ENCODE results near the gene MYO1D. TPM values are rescaled to one million over a fixed set of nuclear protein-coding genes. Genes with fewer than 3 reads are reported as not detected.

The MYO1D gene
- total and polyA plus RNA-seq, 4 donors, result 4.5 to 22.9 (median 13.3) TPM

- H3K9ac ChIP-seq (ENCODE audit: low read depth in 1 of 2, low read length in 2 of 2), result no peak overlapping the region
- H3K27ac ChIP-seq (ENCODE audit: low read depth in 1 of 2, low read length in 2 of 2), result no peak overlapping the region
- TF ChIP-seq HNF4G (IDR thresholded peaks at IDR 0.05) (no peak), NR2F2 (IDR thresholded peaks at IDR 0.05) (no peak), SP1 (IDR thresholded peaks at IDR 0.05) (no peak), EGR1 (IDR thresholded peaks at IDR 0.05; ENCODE audit: low read depth in 2 of 2) (no peak), TAF1 (conservative IDR thresholded peaks at IDR 0.05) (no peak)
- TF ChIP-seq, protein P1, sequence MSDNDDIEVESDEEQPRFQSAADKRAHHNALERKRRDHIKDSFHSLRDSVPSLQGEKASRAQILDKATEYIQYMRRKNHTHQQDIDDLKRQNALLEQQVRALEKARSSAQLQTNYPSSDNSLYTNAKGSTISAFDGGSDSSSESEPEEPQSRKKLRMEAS (IDR thresholded peaks at IDR 0.05), result no peak
- no peak overlapping the region for H3K4me3 ChIP-seq (ENCODE audit: low read depth in 1 of 3, low read length in 3 of 3)
- DNase-seq (ENCODE audit: low spot score), result no peak
- H3K36me3 ChIP-seq (ENCODE audit: control insufficient read depth in 4 of 4, insufficient read depth in 3 of 4, low read depth in 1 of 4, low read length in 3 of 4), result no peaks in the 10 kb centered on the region
- H3K4me1 ChIP-seq (ENCODE audit: control insufficient read depth in 4 of 4, insufficient read depth in 4 of 4, low read length in 3 of 4), result no peaks in the 10 kb centered on the region
- H3K9me3 ChIP-seq (ENCODE audit: control insufficient read depth in 4 of 4, low read length in 3 of 4), result no peaks in the 10 kb centered on the region
- no peaks in the 10 kb centered on the region for H3K27me3 ChIP-seq (ENCODE audit: control insufficient read depth in 4 of 4, insufficient read depth in 4 of 4, low read length in 3 of 4)
- WGBS, result 98% methylated on average over 6 of the region's 6 CpGs
Measured at GRCh38 chr17:32610943-32611342, 266.0 kb downstream of the MYO1D start.

GRCh38 chr17:32609884-32610650 is 266.9 kb downstream of the MYO1D start:
- Histone ChIP-seq H3K27ac (ENCODE audit: low read depth in 1 of 2, low read length in 2 of 2) (no peak overlapping the region), H3K4me1 (ENCODE audit: control insufficient read depth in 4 of 4, insufficient read depth in 4 of 4, low read length in 3 of 4) (no peaks in the 10 kb centered on the region), H3K36me3 (ENCODE audit: control insufficient read depth in 4 of 4, insufficient read depth in 3 of 4, low read depth in 1 of 4, low read length in 3 of 4) (no peaks in the 10 kb centered on the region), H3K9ac (ENCODE audit: low read depth in 1 of 2, low read length in 2 of 2) (no peak overlapping the region), H3K9me3 (ENCODE audit: control insufficient read depth in 4 of 4, low read length in 3 of 4) (no peaks in the 10 kb centered on the region), H3K4me3 (ENCODE audit: low read depth in 1 of 3, low read length in 3 of 3) (no peak overlapping the region), H3K27me3 (ENCODE audit: control insufficient read depth in 4 of 4, insufficient read depth in 4 of 4, low read length in 3 of 4) (no peaks in the 10 kb centered on the region)
- no peak for DNase-seq (ENCODE audit: low spot score)
- TF ChIP-seq RXRA (IDR thresholded peaks at IDR 0.05) (no peak), HNF4G (IDR thresholded peaks at IDR 0.05) (no peak), ATF3 (IDR thresholded peaks at IDR 0.05) (no peak), TAF1 (conservative IDR thresholded peaks at IDR 0.05) (no peak), CTCF (IDR thresholded peaks at IDR 0.05; ENCODE audit: low read depth, low read length, missing input control) (no peak), FOXA1 (IDR thresholded peaks at IDR 0.05) (no peak), RAD21 (IDR thresholded peaks at IDR 0.05) (no peak), FOXA2 (IDR thresholded peaks at IDR 0.05) (no peak), EGR1 (IDR thresholded peaks at IDR 0.05; ENCODE audit: low read depth in 2 of 2) (no peak), GABPA (IDR thresholded peaks at IDR 0.05 in 1 of 2, conservative IDR thresholded peaks at IDR 0.05 in 1 of 2) (no peak), HNF4A (conservative IDR thresholded peaks at IDR 0.05) (no peak), NR2F2 (IDR thresholded peaks at IDR 0.05) (no peak)
- TF ChIP-seq, protein P1 (IDR thresholded peaks at IDR 0.05), result no peak
- TF ChIP-seq, protein P2, sequence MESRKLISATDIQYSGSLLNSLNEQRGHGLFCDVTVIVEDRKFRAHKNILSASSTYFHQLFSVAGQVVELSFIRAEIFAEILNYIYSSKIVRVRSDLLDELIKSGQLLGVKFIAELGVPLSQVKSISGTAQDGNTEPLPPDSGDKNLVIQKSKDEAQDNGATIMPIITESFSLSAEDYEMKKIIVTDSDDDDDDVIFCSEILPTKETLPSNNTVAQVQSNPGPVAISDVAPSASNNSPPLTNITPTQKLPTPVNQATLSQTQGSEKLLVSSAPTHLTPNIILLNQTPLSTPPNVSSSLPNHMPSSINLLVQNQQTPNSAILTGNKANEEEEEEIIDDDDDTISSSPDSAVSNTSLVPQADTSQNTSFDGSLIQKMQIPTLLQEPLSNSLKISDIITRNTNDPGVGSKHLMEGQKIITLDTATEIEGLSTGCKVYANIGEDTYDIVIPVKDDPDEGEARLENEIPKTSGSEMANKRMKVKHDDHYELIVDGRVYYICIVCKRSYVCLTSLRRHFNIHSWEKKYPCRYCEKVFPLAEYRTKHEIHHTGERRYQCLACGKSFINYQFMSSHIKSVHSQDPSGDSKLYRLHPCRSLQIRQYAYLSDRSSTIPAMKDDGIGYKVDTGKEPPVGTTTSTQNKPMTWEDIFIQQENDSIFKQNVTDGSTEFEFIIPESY (IDR thresholded peaks at IDR 0.05), result no peak
- TF ChIP-seq, protein P3, sequence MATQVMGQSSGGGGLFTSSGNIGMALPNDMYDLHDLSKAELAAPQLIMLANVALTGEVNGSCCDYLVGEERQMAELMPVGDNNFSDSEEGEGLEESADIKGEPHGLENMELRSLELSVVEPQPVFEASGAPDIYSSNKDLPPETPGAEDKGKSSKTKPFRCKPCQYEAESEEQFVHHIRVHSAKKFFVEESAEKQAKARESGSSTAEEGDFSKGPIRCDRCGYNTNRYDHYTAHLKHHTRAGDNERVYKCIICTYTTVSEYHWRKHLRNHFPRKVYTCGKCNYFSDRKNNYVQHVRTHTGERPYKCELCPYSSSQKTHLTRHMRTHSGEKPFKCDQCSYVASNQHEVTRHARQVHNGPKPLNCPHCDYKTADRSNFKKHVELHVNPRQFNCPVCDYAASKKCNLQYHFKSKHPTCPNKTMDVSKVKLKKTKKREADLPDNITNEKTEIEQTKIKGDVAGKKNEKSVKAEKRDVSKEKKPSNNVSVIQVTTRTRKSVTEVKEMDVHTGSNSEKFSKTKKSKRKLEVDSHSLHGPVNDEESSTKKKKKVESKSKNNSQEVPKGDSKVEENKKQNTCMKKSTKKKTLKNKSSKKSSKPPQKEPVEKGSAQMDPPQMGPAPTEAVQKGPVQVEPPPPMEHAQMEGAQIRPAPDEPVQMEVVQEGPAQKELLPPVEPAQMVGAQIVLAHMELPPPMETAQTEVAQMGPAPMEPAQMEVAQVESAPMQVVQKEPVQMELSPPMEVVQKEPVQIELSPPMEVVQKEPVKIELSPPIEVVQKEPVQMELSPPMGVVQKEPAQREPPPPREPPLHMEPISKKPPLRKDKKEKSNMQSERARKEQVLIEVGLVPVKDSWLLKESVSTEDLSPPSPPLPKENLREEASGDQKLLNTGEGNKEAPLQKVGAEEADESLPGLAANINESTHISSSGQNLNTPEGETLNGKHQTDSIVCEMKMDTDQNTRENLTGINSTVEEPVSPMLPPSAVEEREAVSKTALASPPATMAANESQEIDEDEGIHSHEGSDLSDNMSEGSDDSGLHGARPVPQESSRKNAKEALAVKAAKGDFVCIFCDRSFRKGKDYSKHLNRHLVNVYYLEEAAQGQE (IDR thresholded peaks at IDR 0.05), result no peak
- 92% methylated on average over 7 of the region's 7 CpGs for WGBS

Data from liver (tissue), 9 donors.